Omental fat pad (tissue), 4 donors: ENCODE results near the gene PWWP2B. TPM values are rescaled to one million over a fixed set of nuclear protein-coding genes. Genes with fewer than 3 reads are reported as not detected.
A peak's percentile ranks its signal among the peaks of the same experiment; 100 is the strongest.

Experiments used
- ATAC-seq: fragments of 150-250 bp; one replicate; pipeline ENCODE4 v1.9.1; 2016; ENCODE audit warnings: mild to moderate bottlenecking, moderate library complexity; ENCODE audit not compliant: low FRiP score
- DNase-seq: peaks from one replicate; pipeline ENCODE4 v3.0.0-alpha.2; 2019; ENCODE audit warnings: low spot score
- CTCF ChIP-seq, 3 donors: fragments of 450-650 bp; IDR thresholded peaks; one replicate each; pipeline ENCODE4 v1.5.1; 2016 to 2017; ENCODE audit warnings: antibody characterized with exemption in 3 of 3, mild to moderate bottlenecking in 3 of 3, moderate library complexity in 2 of 3
- total RNA-seq, 4 donors: library from RNA; depleted of rRNA; stranded (reverse); fragments of >200 nt; gene quantifications; one replicate each; pipeline ENCODE4 v1.1.0, GENCODE V29; 2016

The PWWP2B gene
- total RNA-seq, 4 donors from 2014 or later = 6.0 to 24.4 (median 12.2) TPM

- ATAC-seq (no peak), DNase-seq (no peak)
- no peak for TF ChIP-seq CTCF (IDR thresholded peaks at IDR 0.05)
Measured at GRCh38 chr10:132463333-132464255, 66.6 kb downstream of the PWWP2B start.

GRCh38 chr10:132464256-132465192, 67.5 kb downstream of the PWWP2B start:
- no peak for TF ChIP-seq CTCF (IDR thresholded peaks at IDR 0.05)
- no peak for DNase-seq

GRCh38 chr10:132465193-132465888, 68.3 kb downstream of the PWWP2B start:
- ATAC-seq (no peak), DNase-seq (no peak)
- no peak for TF ChIP-seq CTCF (IDR thresholded peaks at IDR 0.05)

More at GRCh38 chr10:132464256-132465192, 67.5 kb downstream of the PWWP2B start:
- ATAC-seq = peak; percentile 39

GRCh38 chr10:132465889-132466519, 69.0 kb downstream of the PWWP2B start:
- DNase-seq = no peak
- TF ChIP-seq CTCF (IDR thresholded peaks at IDR 0.05) = no peak
- no peak for ATAC-seq

GRCh38 chr10:132466520-132467463, 69.8 kb downstream of the PWWP2B start:
- no peak for TF ChIP-seq CTCF (IDR thresholded peaks at IDR 0.05)
- no peak for DNase-seq
- no peak for ATAC-seq

Other genes starting within 250 kb of the PWWP2B start
- 1 to 10 TPM in 1 of 4 donors, under 1 TPM in 3; 0.69 to 3.0 (median 0.81) TPM for gene DPYSL4, start 210.3 kb upstream of the PWWP2B start, total RNA-seq
- gene STK32C, start 89.2 kb upstream of the PWWP2B start, total RNA-seq = 1 to 10 TPM; 5.0 to 8.9 (median 8.1) TPM
- 10 to 100 TPM in 1 of 4 donors, 1 to 10 TPM in 3; 5.0 to 12.1 (median 7.7) TPM for gene LRRC27, start 65.0 kb upstream of the PWWP2B start, total RNA-seq
- gene INPP5A, start 140.6 kb downstream of the PWWP2B start, total RNA-seq = 10 to 100 TPM; 34.1 to 49.3 (median 43.3) TPM